H1 (cell line): ENCODE results near the gene IKZF1. TPM values are rescaled to one million over a fixed set of nuclear protein-coding genes. Genes with fewer than 3 reads are reported as not detected.
A peak's percentile ranks its signal among the peaks of the same experiment; 100 is the strongest.

Experiments used
- CTCF ChIA-PET: fragments of 300-600 bp; sonication (Branson Sonifier 250); formaldehyde crosslinking; loops from one replicate; lab custom pipeline; 2021; ENCODE audit not compliant: partially characterized antibody; lab: Charles Lee
- POLR2A ChIA-PET: fragments of 300-600 bp; sonication (Branson Sonifier 250); formaldehyde crosslinking; loops from one replicate; lab custom pipeline; 2021; ENCODE audit warnings: inconsistent platforms; ENCODE audit not compliant: partially characterized antibody; lab: Charles Lee
- DNase-seq, 2 experiments: peaks; one replicate each; pipeline versions ENCODE4 v3.0.0 to v3.0.0-alpha.2; 2010 to 2022; ENCODE audit warnings: low spot score in 2 of 2, low read depth in 1 of 2, mixed read lengths in 1 of 2
- FAIRE-seq: peaks from 2 replicates; lab custom pipeline; 2011; peaks lifted over from hg19 to GRCh38; lab: Jason Lieb, UNC
- H2AFZ ChIP-seq: 2 replicates; pipeline ENCODE4 v1.8.1; 2012; ENCODE audit warnings: low read length, inconsistent platforms
- H2AK5ac ChIP-seq: 2 replicates; pipeline ENCODE4 v1.6.1; 2013; ENCODE audit warnings: low read depth, low read length
- H2BK120ac ChIP-seq: replicated peaks from 2 replicates; pipeline ENCODE3; 2013; ENCODE audit warnings: low read depth, low read length, inconsistent platforms
- H2BK12ac ChIP-seq: 2 replicates; pipeline ENCODE4 v1.6.1; 2013; ENCODE audit warnings: low read depth, low read length
- H2BK15ac ChIP-seq: 2 replicates; pipeline ENCODE4 v1.6.1; 2013; ENCODE audit warnings: low read length
- H2BK20ac ChIP-seq: 2 replicates; pipeline ENCODE4 v1.6.1; 2013; ENCODE audit warnings: low read length
- H2BK5ac ChIP-seq: 2 replicates; pipeline ENCODE4 v1.6.1; 2013; ENCODE audit warnings: low read depth, low read length
- H3K14ac ChIP-seq: 2 replicates; pipeline ENCODE4 v1.6.1; 2013; ENCODE audit warnings: inconsistent platforms; ENCODE audit not compliant: insufficient read length
- H3K18ac ChIP-seq: 2 replicates; pipeline ENCODE4 v1.6.1; 2013; ENCODE audit warnings: low read length; ENCODE audit errors: extremely low read depth
- H3K23ac ChIP-seq: 2 replicates; pipeline ENCODE4 v1.6.1; 2013; ENCODE audit warnings: inconsistent platforms; ENCODE audit not compliant: insufficient read length
- H3K23me2 ChIP-seq: 2 replicates; pipeline ENCODE4 v1.6.1; 2013; ENCODE audit warnings: low read depth, low read length
- H3K27ac ChIP-seq: 2 replicates; pipeline ENCODE4 v1.6.1; 2011; ENCODE audit warnings: low read depth, low read length, inconsistent platforms
- H3K27me3 ChIP-seq, 4 experiments: replicated peaks in 1 of 4; 1 replicate in 1 of 4; 2 replicates in 3 of 4; pipeline versions ENCODE4 v1.6.1 to v1.8.1; 2011 to 2013; ENCODE audit warnings: low read length in 3 of 4, mild to moderate bottlenecking in 3 of 4, inconsistent platforms in 2 of 4, mixed read lengths in 2 of 4, moderate library complexity in 1 of 4; ENCODE audit not compliant: control insufficient read depth in 3 of 4, insufficient read depth in 3 of 4; ENCODE audit errors: extremely low read depth in 1 of 4
- H3K36me3 ChIP-seq, 4 experiments: 2 replicates each; pipeline versions ENCODE4 v1.6.1 to v1.8.1; 2011 to 2013; ENCODE audit warnings: mild to moderate bottlenecking in 4 of 4, low read length in 3 of 4, moderate library complexity in 2 of 4, control low read depth in 1 of 4, inconsistent platforms in 1 of 4; ENCODE audit not compliant: insufficient read depth in 4 of 4, control insufficient read depth in 2 of 4
- H3K4ac ChIP-seq: replicated peaks from 2 replicates; pipeline ENCODE3; 2013; ENCODE audit warnings: low read length, low read depth, mixed read lengths, inconsistent platforms; ENCODE audit not compliant: insufficient read length
- H3K4me1 ChIP-seq, 4 experiments: replicated peaks in 1 of 4; 1 replicate in 1 of 4; 2 replicates in 3 of 4; pipeline versions ENCODE4 v1.6.1 to v1.8.1; 2011 to 2013; ENCODE audit warnings: low read length in 3 of 4, inconsistent platforms in 2 of 4, mixed read lengths in 1 of 4; ENCODE audit not compliant: insufficient read depth in 4 of 4, control insufficient read depth in 3 of 4
- H3K4me2 ChIP-seq, 2 experiments: 2 replicates each; pipeline versions ENCODE4 v1.6.1 to v1.8.1; 2011 to 2013; ENCODE audit warnings: low read depth in 2 of 2, low read length in 2 of 2, control low read depth in 1 of 2, inconsistent platforms in 1 of 2, mild to moderate bottlenecking in 1 of 2; ENCODE audit not compliant: insufficient read depth in 1 of 2
- H3K4me3 ChIP-seq, 4 experiments: fragments of 200-600, 300-600 bp in 1 of 4; sonication (generic), shearing (Covaris generic), sonication (Bioruptor Twin) in 1 of 4; 2 replicates each; pipeline versions ENCODE4 v1.5.1 to v1.8.1; 2011 to 2016; ENCODE audit warnings: low read length in 4 of 4, low read depth in 3 of 4, control low read depth in 2 of 4, inconsistent platforms in 2 of 4, mild to moderate bottlenecking in 2 of 4, mixed read lengths in 1 of 4, moderate library complexity in 1 of 4; ENCODE audit not compliant: insufficient read depth in 2 of 4; ENCODE audit errors: extremely low read depth in 1 of 4
- H3K56ac ChIP-seq: replicated peaks from 2 replicates; pipeline ENCODE3; 2013; ENCODE audit warnings: low read depth, mild to moderate bottlenecking, mixed read lengths, low read length, inconsistent platforms; ENCODE audit not compliant: insufficient read length
- H3K79me1 ChIP-seq: 2 replicates; pipeline ENCODE4 v1.6.1; 2013; ENCODE audit warnings: low read depth, low read length, control low read depth
- H3K79me2 ChIP-seq, 2 experiments: 2 replicates each; pipeline versions ENCODE4 v1.6.1 to v1.8.1; 2012 to 2013; ENCODE audit warnings: low read length in 2 of 2, mild to moderate bottlenecking in 2 of 2, inconsistent platforms in 1 of 2; ENCODE audit not compliant: insufficient read depth in 2 of 2, control insufficient read depth in 1 of 2
- H3K9ac ChIP-seq, 4 experiments: replicated peaks in 1 of 4; 1 replicate in 1 of 4; 2 replicates in 3 of 4; pipeline versions ENCODE4 v1.6.1 to v1.8.1; 2011 to 2013; ENCODE audit warnings: low read depth in 3 of 4, low read length in 3 of 4, control low read depth in 2 of 4, mild to moderate bottlenecking in 2 of 4, moderate library complexity in 2 of 4, inconsistent platforms in 1 of 4; ENCODE audit errors: extremely low read depth in 1 of 4
- H3K9me3 ChIP-seq, 2 experiments: 2 replicates each; pipeline versions ENCODE4 v1.6.1 to v1.8.1; 2012 to 2013; ENCODE audit warnings: mild to moderate bottlenecking in 2 of 2, moderate library complexity in 2 of 2, control low read depth in 1 of 2, inconsistent platforms in 1 of 2, low read depth in 1 of 2, low read length in 1 of 2, mixed read lengths in 1 of 2; ENCODE audit not compliant: insufficient read depth in 2 of 2
- H4K20me1 ChIP-seq, 2 experiments: replicated peaks in 1 of 2; 2 replicates each; pipeline versions ENCODE3 to v1.8.1; 2011 to 2013; ENCODE audit warnings: inconsistent platforms in 2 of 2, low read length in 2 of 2, mild to moderate bottlenecking in 1 of 2; ENCODE audit not compliant: insufficient read depth in 2 of 2, control insufficient read depth in 1 of 2
- H4K5ac ChIP-seq: 2 replicates; pipeline ENCODE4 v1.6.1; 2013; ENCODE audit warnings: low read length, low read depth, mixed read lengths, inconsistent platforms; ENCODE audit not compliant: insufficient read length
- H4K8ac ChIP-seq: 2 replicates; pipeline ENCODE4 v1.8.0; 2013; ENCODE audit warnings: mild to moderate bottlenecking, moderate library complexity, low read length, inconsistent platforms; ENCODE audit not compliant: insufficient read depth; ENCODE audit errors: extremely low read depth
- H4K91ac ChIP-seq: replicated peaks from 2 replicates; pipeline ENCODE3; 2013; ENCODE audit warnings: low read length, mixed read lengths, inconsistent platforms; ENCODE audit not compliant: insufficient read length
- ASH2L ChIP-seq: fragments of 200-600, 300-600 bp; sonication (generic); IDR thresholded peaks from one replicate; pipeline ENCODE4 v1.7.1; 2017; ENCODE audit warnings: low read length
- CBX8 ChIP-seq: fragments of 300-800, 300-1000 bp; sonication (generic); IDR thresholded peaks from 2 replicates; pipeline ENCODE4 v1.7.1; 2016; ENCODE audit warnings: low read depth, low read length, borderline replicate concordance
- CREB1 ChIP-seq: IDR thresholded peaks from 2 replicates; pipeline ENCODE4 v1.6.1; 2012; ENCODE audit warnings: inconsistent platforms
- EP300 ChIP-seq, 2 experiments: IDR thresholded peaks; 1 replicate in 1 of 2; 2 replicates in 1 of 2; pipeline ENCODE4 v1.6.1; 2011 to 2012; ENCODE audit warnings: low read depth in 2 of 2, low read length in 2 of 2, mild to moderate bottlenecking in 2 of 2, borderline replicate concordance in 1 of 2, inconsistent platforms in 1 of 2, moderate library complexity in 1 of 2
- HDAC6 ChIP-seq: IDR thresholded peaks from one replicate; pipeline ENCODE4 v1.7.1; 2012; ENCODE audit warnings: low read depth, mild to moderate bottlenecking, inconsistent platforms, low read length, moderate library complexity
- NANOG ChIP-seq: IDR thresholded peaks from 2 replicates; pipeline ENCODE4 v1.6.1; 2011; ENCODE audit warnings: low read length, low read depth, mild to moderate bottlenecking, inconsistent platforms; ENCODE audit not compliant: insufficient read depth, poor library complexity, severe bottlenecking
- POU5F1 ChIP-seq: IDR thresholded peaks from 2 replicates; pipeline ENCODE4 v1.6.1; 2011; ENCODE audit warnings: low read depth, mild to moderate bottlenecking, low read length, moderate library complexity
- SIRT6 ChIP-seq: IDR thresholded peaks from one replicate; pipeline ENCODE4 v1.7.1; 2012; ENCODE audit warnings: low read length, inconsistent platforms
- SP1 ChIP-seq: IDR thresholded peaks from 2 replicates; pipeline ENCODE4 v1.6.1; 2011; ENCODE audit warnings: low read depth, low read length
- SP4 ChIP-seq: IDR thresholded peaks from 2 replicates; pipeline ENCODE4 v1.6.1; 2012; ENCODE audit warnings: low read length, inconsistent platforms
- SRF ChIP-seq: IDR thresholded peaks from 2 replicates; pipeline ENCODE4 v1.6.1; 2011; ENCODE audit warnings: mild to moderate bottlenecking, low read depth, low read length, moderate library complexity
- WGBS, 2 experiments: shearing (Covaris generic) in 1 of 2; methylation state at CpG; one replicate each; pipeline versions ENCODE4 v1.1.6 to v1.1.7; 2013 to 2015; ENCODE audit warnings: low lambda C conversion rate in 2 of 2, mixed read lengths in 2 of 2, inconsistent platforms in 1 of 2, low coverage in 1 of 2, missing lambda C conversion rate in 1 of 2; ENCODE audit not compliant: insufficient replicate concordance in 2 of 2, insufficient coverage in 1 of 2, insufficient read length in 1 of 2; ENCODE audit errors: extremely low coverage in 1 of 2, missing lambda C conversion rate in 1 of 2; 5-methylcytosine and 5-hydroxymethylcytosine counted together
- polyA plus RNA-seq, 7 experiments: library from polyadenylated mRNA; depleted of rRNA in 3 of 7; stranded (reverse) in 5 of 7; unstranded in 2 of 7; fragments of >200 nt in 5 of 7; fragments of 200-250 nt in 2 of 7; gene quantifications; 1 replicate in 5 of 7; 2 replicates in 1 of 7; 4 replicates in 1 of 7; pipeline versions ENCODE4 v1.2.1 to v1.2.3, GENCODE V29; 2011 to 2013; ENCODE audit warnings: missing spikeins in 2 of 7, mixed read lengths in 2 of 7
- total RNA-seq: library from RNA; stranded (reverse); fragmentation: NEBNext Ultra II Directional; extraction: Animal tissue kit (Norgen Biotek cat#: 25700); gene quantifications from 2 replicates; pipeline ENCODE4 v1.2.1, GENCODE V29; 2021
- TF ChIP-seq, protein P1 (sequence below): IDR thresholded peaks from 2 replicates; pipeline ENCODE4 v1.6.1; 2012; ENCODE audit warnings: inconsistent platforms
- TF ChIP-seq, protein P2 (sequence below): IDR thresholded peaks from 2 replicates; pipeline ENCODE4 v1.6.1; 2012; ENCODE audit warnings: inconsistent platforms

IKZF1 gene
- total and polyA plus RNA-seq, 2 of the 8 experiments (the other 6 are each of a cell fraction or from before 2014, with no cell fraction given): 0.74 to 1.5 TPM

DNA sequence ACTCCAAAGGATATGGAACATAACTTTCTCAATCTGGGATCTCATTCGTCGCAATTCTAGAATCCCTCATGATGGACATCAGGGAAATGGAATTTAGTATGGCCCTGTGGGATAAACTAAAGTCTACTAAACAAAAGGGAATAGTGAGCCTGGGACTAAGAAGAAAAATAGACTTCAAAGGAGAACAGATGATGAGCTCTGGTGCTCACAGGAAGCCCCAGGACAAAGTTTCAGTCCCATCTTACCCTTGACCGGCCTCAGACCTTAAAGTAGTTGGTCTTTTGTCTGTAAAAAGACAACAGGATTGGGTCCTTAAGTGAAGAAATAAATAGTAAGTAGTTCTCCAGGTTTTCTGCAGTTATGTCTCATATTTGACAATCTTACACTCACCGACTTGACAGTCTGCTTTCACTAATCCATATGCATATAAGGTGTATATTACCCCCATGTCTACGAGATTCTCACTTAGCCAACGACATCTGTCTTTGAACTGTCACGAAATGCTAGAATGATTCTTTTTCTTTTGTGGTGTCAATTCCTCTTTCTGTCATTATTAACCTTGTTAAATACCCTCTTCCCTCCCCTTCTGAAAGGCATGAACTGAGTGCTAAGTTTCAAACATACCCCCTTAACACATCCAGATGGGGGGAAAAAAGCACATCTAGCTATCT lies 10.9 kb upstream of the IKZF1 start:
- H3K36me3 ChIP-seq: no peaks in the 10 kb centered on the region
- no peak overlapping the region for H2AK5ac ChIP-seq
- H3K56ac ChIP-seq: no peak overlapping the region
- no peak overlapping the region for H3K4me3 ChIP-seq
- no peaks in the 10 kb centered on the region for H3K27me3 ChIP-seq
- H3K18ac ChIP-seq: no peak overlapping the region
- WGBS, 2 experiments: 94% methylated on average over 7 of the region's 7 CpGs; no CpG with 5 or more reads in 1 of the 2 experiments
- no peak overlapping the region for H2BK20ac ChIP-seq
- H3K79me2 ChIP-seq: no peaks in the 10 kb centered on the region
- 0 out of 2 replicates have a peak overlapping the region, but pooled peaks have one; percentile 50 for H2AFZ ChIP-seq
- H3K9ac ChIP-seq: no peak overlapping the region
- H2BK15ac ChIP-seq: no peak overlapping the region
- no peak overlapping the region for H2BK5ac ChIP-seq
- H3K79me1 ChIP-seq: no peaks in the 10 kb centered on the region
- H3K9me3 ChIP-seq: no peaks in the 10 kb centered on the region
- H2BK120ac ChIP-seq: no peak overlapping the region
- H2BK12ac ChIP-seq: no peak overlapping the region
- CTCF ChIA-PET: interaction anchor here (0.7 to 1.3 kb wide), 2 partner anchors 75 to 148 kb away, joined by 3 to 4 read pairs; no protein-coding TSS in a partner anchor
- FAIRE-seq: no peak
- H4K20me1 ChIP-seq: no peaks in the 10 kb centered on the region
- H4K8ac ChIP-seq: no peak overlapping the region
- H3K4me1 ChIP-seq: no peaks in the 10 kb centered on the region
- H4K91ac ChIP-seq: no peak overlapping the region
- no peak overlapping the region for H3K23ac ChIP-seq
- POLR2A ChIA-PET: no interaction called here
- no peak for DNase-seq
- H3K4me2 ChIP-seq: no peak overlapping the region
- H4K5ac ChIP-seq: no peak overlapping the region
- no peaks in the 10 kb centered on the region for H3K23me2 ChIP-seq
- H3K14ac ChIP-seq: no peak overlapping the region
- H3K27ac ChIP-seq: no peak overlapping the region
- H3K4ac ChIP-seq: no peak overlapping the region
- TF ChIP-seq SIRT6 (no peak), CBX8 (no peak), ASH2L (no peak), SP4 (no peak), NANOG (no peak), SRF (no peak), POU5F1 (no peak), HDAC6 (no peak), CREB1 (no peak), SP1 (no peak), EP300 (IDR thresholded peaks at IDR 0.05; ENCODE audit: borderline replicate concordance in 1 of 2, low read depth in 2 of 2, low read length in 2 of 2) (no peak)
- TF ChIP-seq, protein P1, sequence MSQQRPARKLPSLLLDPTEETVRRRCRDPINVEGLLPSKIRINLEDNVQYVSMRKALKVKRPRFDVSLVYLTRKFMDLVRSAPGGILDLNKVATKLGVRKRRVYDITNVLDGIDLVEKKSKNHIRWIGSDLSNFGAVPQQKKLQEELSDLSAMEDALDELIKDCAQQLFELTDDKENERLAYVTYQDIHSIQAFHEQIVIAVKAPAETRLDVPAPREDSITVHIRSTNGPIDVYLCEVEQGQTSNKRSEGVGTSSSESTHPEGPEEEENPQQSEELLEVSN: no peak
- TF ChIP-seq, protein P2, sequence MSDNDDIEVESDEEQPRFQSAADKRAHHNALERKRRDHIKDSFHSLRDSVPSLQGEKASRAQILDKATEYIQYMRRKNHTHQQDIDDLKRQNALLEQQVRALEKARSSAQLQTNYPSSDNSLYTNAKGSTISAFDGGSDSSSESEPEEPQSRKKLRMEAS: no peak
